Measurements from ENCODE around the gene UBFD1.

UBFD1 gene

GRCh38 chr16:23611936-23612335 lies 54.4 kb downstream of the UBFD1 start:
- no peak for DNase-seq

DNA sequence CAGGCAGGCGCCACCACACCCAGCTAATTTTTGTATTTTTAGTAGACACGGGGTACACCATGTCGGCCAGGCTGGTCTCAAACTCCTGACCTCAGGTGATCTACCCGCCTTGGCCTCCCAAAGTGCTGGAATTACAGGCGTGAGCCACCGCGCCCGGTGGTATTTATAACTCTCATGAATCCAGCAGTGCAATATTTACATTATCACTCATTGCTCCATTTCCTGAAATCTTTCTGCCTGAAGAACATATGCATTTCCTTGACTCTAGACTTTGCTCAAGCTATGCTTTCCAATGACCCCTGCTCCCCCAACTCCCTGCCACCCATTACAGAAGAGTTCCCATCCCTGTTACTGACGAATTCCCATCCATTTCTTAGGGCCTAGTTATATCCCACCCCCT lies 58.3 kb downstream of the UBFD1 start:
- no peak for DNase-seq
